ENCODE results near the gene JMJD8. TPM values are rescaled to one million over a fixed set of nuclear protein-coding genes. Genes with fewer than 3 reads are reported as not detected.
"Not testable (repeated sequence)": the region's sequence is repeated elsewhere in the genome, so short reads cannot be mapped to it uniquely, and the experiment has no call there.

Gene JMJD8
- total and polyA plus RNA-seq, 2 donors (not counting 1 experiment from before 2014, with no cell fraction given), result 23.8 to 31.5 TPM

DNA sequence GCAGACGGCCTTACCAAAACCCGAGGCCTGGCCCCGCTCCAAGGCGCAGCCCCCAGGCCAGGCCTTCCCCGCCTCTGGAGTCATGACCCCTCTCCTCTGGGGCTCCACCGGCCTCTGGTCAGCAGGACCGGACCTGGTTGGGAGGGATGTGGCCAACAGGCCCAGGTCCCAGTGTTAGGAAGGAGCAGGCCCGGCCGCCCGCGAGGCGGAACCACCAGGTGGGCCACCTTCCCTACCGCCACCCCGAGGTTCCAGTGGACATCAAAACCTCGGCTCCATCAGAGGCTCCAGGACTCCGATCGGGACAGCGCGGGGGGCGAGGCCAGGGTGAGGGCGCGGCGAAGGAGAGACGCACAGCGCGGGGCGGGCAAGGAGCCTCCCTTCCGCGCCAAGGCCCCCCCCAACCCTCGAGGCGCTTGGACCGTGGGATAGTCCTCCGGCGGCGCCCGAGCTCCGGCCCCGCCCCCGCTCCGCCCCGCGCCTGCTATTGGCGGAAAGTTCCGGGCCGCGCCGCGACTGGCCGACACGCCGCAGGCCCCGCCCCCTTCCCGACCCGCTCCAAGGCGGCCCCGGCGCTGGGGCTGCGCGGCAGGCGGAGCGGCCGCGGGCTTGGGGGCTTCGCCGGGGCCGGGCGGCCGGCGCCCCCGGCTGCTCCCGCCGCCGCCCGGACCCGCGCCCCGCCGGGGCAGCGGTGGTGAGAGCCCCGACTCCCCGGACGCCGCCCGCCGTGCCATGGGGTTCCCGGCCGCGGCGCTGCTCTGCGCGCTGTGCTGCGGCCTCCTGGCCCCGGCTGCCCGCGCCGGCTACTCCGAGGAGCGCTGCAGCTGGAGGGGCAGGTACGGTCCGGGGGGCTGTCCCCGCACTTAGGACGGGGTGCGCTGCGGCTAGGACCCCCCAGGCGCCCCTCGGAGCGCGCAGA lies 30.7 kb upstream of the JMJD8 start, which contains the start of gene METRN:
TSS of gene METRN (plus strand) at position 561 of the 919 bp plus-strand sequence. CDS start at position 733, 172 bp downstream.
- Histone ChIP-seq H3K27me3 (ENCODE audit: control insufficient read depth, insufficient read depth, low read length) (no peaks in the 10 kb centered on the region), H4K20me1 (ENCODE audit: control insufficient read depth, extremely low read depth, insufficient read depth, low read length) (no peaks in the 10 kb centered on the region), H3K4me3 (replicated peaks in 1 of 4; ENCODE audit: control extremely low read depth in 1 of 4, insufficient read depth in 1 of 4, low read depth in 3 of 4, low read length in 4 of 4) (peak within 1 kb of the TSS; percentile 27 to 64 (median 48)), H2AFZ (ENCODE audit: low read length) (no peak within 1 kb of the TSS), H3K9ac (ENCODE audit: insufficient read depth, low read length) (peak within 1 kb of the TSS; percentile 23), H3K9me3 (ENCODE audit: control insufficient read depth, insufficient read depth, low read depth, low read length) (no peaks in the 10 kb centered on the region), H3K79me2 (ENCODE audit: control insufficient read depth, insufficient read depth, low read length) (no peaks in the 10 kb centered on the region), H3K4me2 (ENCODE audit: extremely low read depth, insufficient read depth, low read length) (peak within 1 kb of the TSS; percentile 80), H3K27ac (ENCODE audit: insufficient read depth, low read length) (peak within 1 kb of the TSS; percentile 20), H3K36me3 (ENCODE audit: control insufficient read depth, insufficient read depth, low read length) (no peaks in the 10 kb centered on the region), H3K4me1 (ENCODE audit: control insufficient read depth, extremely low read depth, insufficient read depth, low read length) (peaks cover 16% of the 10 kb centered on the region)
- TF ChIP-seq, protein P1, sequence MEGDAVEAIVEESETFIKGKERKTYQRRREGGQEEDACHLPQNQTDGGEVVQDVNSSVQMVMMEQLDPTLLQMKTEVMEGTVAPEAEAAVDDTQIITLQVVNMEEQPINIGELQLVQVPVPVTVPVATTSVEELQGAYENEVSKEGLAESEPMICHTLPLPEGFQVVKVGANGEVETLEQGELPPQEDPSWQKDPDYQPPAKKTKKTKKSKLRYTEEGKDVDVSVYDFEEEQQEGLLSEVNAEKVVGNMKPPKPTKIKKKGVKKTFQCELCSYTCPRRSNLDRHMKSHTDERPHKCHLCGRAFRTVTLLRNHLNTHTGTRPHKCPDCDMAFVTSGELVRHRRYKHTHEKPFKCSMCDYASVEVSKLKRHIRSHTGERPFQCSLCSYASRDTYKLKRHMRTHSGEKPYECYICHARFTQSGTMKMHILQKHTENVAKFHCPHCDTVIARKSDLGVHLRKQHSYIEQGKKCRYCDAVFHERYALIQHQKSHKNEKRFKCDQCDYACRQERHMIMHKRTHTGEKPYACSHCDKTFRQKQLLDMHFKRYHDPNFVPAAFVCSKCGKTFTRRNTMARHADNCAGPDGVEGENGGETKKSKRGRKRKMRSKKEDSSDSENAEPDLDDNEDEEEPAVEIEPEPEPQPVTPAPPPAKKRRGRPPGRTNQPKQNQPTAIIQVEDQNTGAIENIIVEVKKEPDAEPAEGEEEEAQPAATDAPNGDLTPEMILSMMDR (conservative IDR thresholded peaks at IDR 0.05 in 1 of 2, IDR thresholded peaks at IDR 0.05 in 1 of 2; ENCODE audit: low read depth in 1 of 2, low read length in 2 of 2), result no peak
- no peak for TF ChIP-seq EZH2 (IDR thresholded peaks at IDR 0.05; ENCODE audit: low read length, missing control alignments)
- DNase-seq (ENCODE audit: low read depth in 2 of 2), result peak; percentile 76 to 81

DNA sequence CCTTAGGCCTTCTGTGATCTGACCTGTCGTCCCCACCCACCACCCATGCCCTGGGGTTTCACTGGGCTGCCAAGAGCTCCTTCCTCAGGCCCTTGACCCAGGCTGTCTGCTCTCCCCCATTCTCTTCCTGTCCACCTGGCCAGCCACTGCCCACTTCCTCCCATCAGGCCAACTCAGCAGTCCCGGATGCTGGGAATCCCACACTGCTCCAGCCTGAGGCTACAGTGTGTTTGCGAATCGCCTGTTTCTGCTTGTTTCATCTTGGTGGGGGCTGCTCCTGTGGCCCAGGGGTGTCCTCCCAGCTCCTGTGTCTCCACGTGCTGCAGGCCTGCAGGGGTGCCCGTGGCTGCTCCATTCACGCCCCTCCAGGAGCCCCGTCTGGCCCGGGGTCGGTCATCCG lies 29.9 kb upstream of the JMJD8 start:
- Histone ChIP-seq H3K9me3 (ENCODE audit: control insufficient read depth, insufficient read depth, low read depth, low read length) (no peaks in the 10 kb centered on the region), H3K4me2 (ENCODE audit: extremely low read depth, insufficient read depth, low read length) (no peak overlapping the region), H3K4me3 (replicated peaks in 1 of 4; ENCODE audit: control extremely low read depth in 1 of 4, insufficient read depth in 1 of 4, low read depth in 3 of 4, low read length in 4 of 4) (no peak overlapping the region), H3K36me3 (ENCODE audit: control insufficient read depth, insufficient read depth, low read length) (no peaks in the 10 kb centered on the region), H2AFZ (ENCODE audit: low read length) (no peak overlapping the region), H3K27ac (ENCODE audit: insufficient read depth, low read length) (no peak overlapping the region), H3K9ac (ENCODE audit: insufficient read depth, low read length) (no peak overlapping the region), H3K4me1 (ENCODE audit: control insufficient read depth, extremely low read depth, insufficient read depth, low read length) (peaks cover 14% of the 10 kb centered on the region), H4K20me1 (ENCODE audit: control insufficient read depth, extremely low read depth, insufficient read depth, low read length) (no peaks in the 10 kb centered on the region), H3K27me3 (ENCODE audit: control insufficient read depth, insufficient read depth, low read length) (no peaks in the 10 kb centered on the region), H3K79me2 (ENCODE audit: control insufficient read depth, insufficient read depth, low read length) (no peaks in the 10 kb centered on the region)
- TF ChIP-seq, protein P1 (conservative IDR thresholded peaks at IDR 0.05 in 1 of 2, IDR thresholded peaks at IDR 0.05 in 1 of 2; ENCODE audit: low read depth in 1 of 2, low read length in 2 of 2), result no peak
- TF ChIP-seq EZH2 (IDR thresholded peaks at IDR 0.05; ENCODE audit: low read length, missing control alignments), result no peak
- no peak for DNase-seq (ENCODE audit: low read depth in 2 of 2)

DNA sequence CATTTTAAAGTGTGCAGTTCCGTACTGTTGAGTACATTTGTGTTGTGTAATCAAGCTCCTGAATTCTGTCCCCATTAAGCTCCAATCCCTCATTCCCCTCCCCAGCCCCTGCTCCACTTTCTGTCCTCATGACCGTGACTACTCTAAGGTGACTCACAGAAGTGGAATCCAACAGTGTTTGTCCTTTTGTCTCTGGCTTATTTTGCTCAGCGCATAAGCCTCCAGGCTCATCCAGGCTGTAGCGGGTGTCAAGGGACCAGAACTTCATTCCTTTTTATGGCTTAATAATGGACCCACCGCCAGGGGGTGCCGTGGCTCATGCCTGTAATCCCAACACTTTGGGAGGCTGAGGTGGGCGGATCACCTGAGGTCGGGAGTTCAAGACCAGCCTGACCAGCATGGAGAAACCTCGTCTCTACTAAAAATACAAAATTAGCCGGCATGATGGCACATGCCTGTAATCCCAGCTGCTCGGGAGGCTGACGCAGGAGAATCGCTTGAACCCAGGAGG lies 28.7 kb upstream of the JMJD8 start:
- peaks cover 13% of the 10 kb centered on the region for H3K4me1 ChIP-seq (ENCODE audit: control insufficient read depth, extremely low read depth, insufficient read depth, low read length)
- not testable (repeated sequence) for H2AFZ ChIP-seq (ENCODE audit: low read length)

More for the DNA sequence above, 28.7 kb upstream of the JMJD8 start:
- TF ChIP-seq, protein P1 (conservative IDR thresholded peaks at IDR 0.05 in 1 of 2, IDR thresholded peaks at IDR 0.05 in 1 of 2; ENCODE audit: low read depth in 1 of 2, low read length in 2 of 2), result peak in 1 of 2 donors; percentile 36
- not testable (repeated sequence) for H3K4me2 ChIP-seq (ENCODE audit: extremely low read depth, insufficient read depth, low read length); H3K9me3 ChIP-seq (ENCODE audit: control insufficient read depth, insufficient read depth, low read depth, low read length); H3K9ac ChIP-seq (ENCODE audit: insufficient read depth, low read length); H3K27ac ChIP-seq (ENCODE audit: insufficient read depth, low read length); H4K20me1 ChIP-seq (ENCODE audit: control insufficient read depth, extremely low read depth, insufficient read depth, low read length); H3K4me3 ChIP-seq (replicated peaks in 1 of 4; ENCODE audit: control extremely low read depth in 1 of 4, insufficient read depth in 1 of 4, low read depth in 3 of 4, low read length in 4 of 4); H3K79me2 ChIP-seq (ENCODE audit: control insufficient read depth, insufficient read depth, low read length); H3K27me3 ChIP-seq (ENCODE audit: control insufficient read depth, insufficient read depth, low read length); H3K36me3 ChIP-seq (ENCODE audit: control insufficient read depth, insufficient read depth, low read length)
- DNase-seq (ENCODE audit: low read depth in 2 of 2), result peak; percentile 89 to 93
